DMS53 (cell line): ENCODE data around the gene SNX6.
"Not testable (repeated sequence)": the region's sequence is repeated elsewhere in the genome, so short reads cannot be mapped to it uniquely, and the experiment has no call there.

Experiments
- DNase-seq: peaks from one replicate; lab custom pipeline; 2025; lab: John Stamatoyannopoulos, UW

The SNX6 gene

GRCh38 chr14:34562776-34563150, 67.2 kb downstream of the SNX6 start:
- no peak for DNase-seq

- not testable (repeated sequence) for DNase-seq
These were observed 67.7 kb downstream of the SNX6 start for GRCh38 chr14:34562037-34562775.

GRCh38 chr14:34556498-34556829, 73.5 kb downstream of the SNX6 start:
- DNase-seq: not testable (repeated sequence)

- DNase-seq: not testable (repeated sequence)
These were observed 74.1 kb downstream of the SNX6 start for GRCh38 chr14:34555583-34556497.

- no peak for DNase-seq
These were observed 75.3 kb downstream of the SNX6 start for GRCh38 chr14:34554540-34555250.

- not testable (repeated sequence) for DNase-seq
These were observed 80.5 kb downstream of the SNX6 start for GRCh38 chr14:34549276-34549966.

- no peak for DNase-seq
These were observed 81.4 kb downstream of the SNX6 start for GRCh38 chr14:34548472-34548981.

GRCh38 chr14:34547136-34547520, 82.8 kb downstream of the SNX6 start:
- not testable (repeated sequence) for DNase-seq

GRCh38 chr14:34546272-34547135, 83.4 kb downstream of the SNX6 start:
- DNase-seq: not testable (repeated sequence)

- not testable (repeated sequence) for DNase-seq
These were observed 89.5 kb downstream of the SNX6 start for GRCh38 chr14:34540181-34541059.

GRCh38 chr14:34539407-34540180, 90.4 kb downstream of the SNX6 start, which contains the start of gene EAPP:
Gene EAPP, minus strand, starts transcription at chr14:34539701. Its CDS starts 73 bp downstream, at chr14:34539628.
- DNase-seq: no peak

GRCh38 chr14:34538871-34539406, 91.0 kb downstream of the SNX6 start:
- no peak for DNase-seq

- DNase-seq: not testable (repeated sequence)
These were observed 91.9 kb downstream of the SNX6 start for GRCh38 chr14:34538096-34538495.

- no peak for DNase-seq
These were observed 92.3 kb downstream of the SNX6 start for GRCh38 chr14:34537677-34538009.

GRCh38 chr14:34536951-34537676, 92.8 kb downstream of the SNX6 start:
- no peak for DNase-seq

- no peak for DNase-seq
These were observed 102.4 kb downstream of the SNX6 start for GRCh38 chr14:34527591-34527990.

GRCh38 chr14:34524216-34524615, 105.7 kb downstream of the SNX6 start:
- DNase-seq: not testable (repeated sequence)

- DNase-seq: no peak
These were observed 107.5 kb downstream of the SNX6 start for GRCh38 chr14:34522496-34522895.
